GM18498 (cell line): ENCODE data around the gene ADH7.
"Not testable (repeated sequence)": the region's sequence is repeated elsewhere in the genome, so short reads cannot be mapped to it uniquely, and the experiment has no call there.

ENCODE experiments used
- ATAC-seq: cut with Tn5 transposase; IDR thresholded peaks from one replicate; pipeline ENCODE4 v1.9.1; 2021; ENCODE audit warnings: mild to moderate bottlenecking, moderate library complexity; ENCODE audit not compliant: unreplicated experiment

Gene ADH7

GRCh38 chr4:99382745-99383360 lies 52.3 kb downstream of the ADH7 start:
- ATAC-seq: no peak

GRCh38 chr4:99381588-99382175 lies 53.5 kb downstream of the ADH7 start:
- ATAC-seq: no peak

- ATAC-seq: no peak
These were observed 55.6 kb downstream of the ADH7 start for GRCh38 chr4:99379571-99379970.

- ATAC-seq: no peak
These were observed 56.3 kb downstream of the ADH7 start for GRCh38 chr4:99378876-99379275.

GRCh38 chr4:99377341-99377740 lies 57.8 kb downstream of the ADH7 start:
- not testable (repeated sequence) for ATAC-seq

- not testable (repeated sequence) for ATAC-seq
These were observed 62.7 kb downstream of the ADH7 start for GRCh38 chr4:99372464-99372863.

- not testable (repeated sequence) for ATAC-seq
These were observed 67.3 kb downstream of the ADH7 start for GRCh38 chr4:99367817-99368216.

GRCh38 chr4:99366491-99366890 lies 68.7 kb downstream of the ADH7 start:
- ATAC-seq: no peak

- no peak for ATAC-seq
These were observed 72.4 kb downstream of the ADH7 start for GRCh38 chr4:99362768-99363167.
